ENCODE measurements around the gene PDCD11.

GRCh38 chr10:103415581-103415980, 19.2 kb downstream of the PDCD11 start:
- TF ChIP-seq CTCF (IDR thresholded peaks at IDR 0.05; ENCODE audit: insufficient read depth, low read depth, low read length) (no peak), EZH2 (IDR thresholded peaks at IDR 0.05; ENCODE audit: insufficient read depth, low read length) (no peak)

Data from astrocyte (in vitro differentiated cells and primary cell).